Measurements from ENCODE around the gene LAMA5. TPM values are rescaled to one million over a fixed set of nuclear protein-coding genes. Genes with fewer than 3 reads are reported as not detected.

LAMA5 gene
- total RNA-seq, 1 experiment from 2014 or later = 321 TPM

GRCh38 chr20:62410746-62411478, 43.8 kb upstream of the LAMA5 start:
- peak overlapping the region; percentile 30; the same call in 1 of the 2 replicates for H3K27ac ChIP-seq (ENCODE audit: low read depth, low read length)
- H3K9ac ChIP-seq (ENCODE audit: low read length) = no peak overlapping the region
- RAD21 ChIA-PET (ENCODE audit: low non-redundant PET in 1 of 2, low total read pairs in 2 of 2, uncharacterized antibody in 2 of 2, unreplicated experiment in 2 of 2) = interaction anchor here (1.2 to 1.8 kb wide), 3 partner anchors 16 to 206 kb away, joined by 3 to 6 read pairs (median 5); partner anchors contain the start of gene RBBP8NL (in 1 of the 2)
- intact Hi-C loops (cut with micrococcal nuclease) = loop anchor here (1.0 to 2.0 kb wide), 2 partner anchors 86 to 206 kb away; no protein-coding TSS in a partner anchor
- no TSS peak for BruUV-seq (replicated peaks)
- peaks cover 8% of the 10 kb centered on the region for H3K79me2 ChIP-seq (ENCODE audit: insufficient read depth, low read length)
- H3K36me3 ChIP-seq (ENCODE audit: control insufficient read depth in 1 of 2, insufficient read depth in 2 of 2, low read length in 2 of 2) = no peaks in the 10 kb centered on the region
- H3K4me2 ChIP-seq (ENCODE audit: low read length) = peak overlapping the region; percentile 79
- no peaks in the 10 kb centered on the region for H4K20me1 ChIP-seq (ENCODE audit: insufficient read depth)
- H3K4me3 ChIP-seq (replicated peaks in 1 of 2; ENCODE audit: low read depth in 1 of 2, low read length in 2 of 2) = no peak overlapping the region
- H3K9me3 ChIP-seq (ENCODE audit: control insufficient read depth in 1 of 2, insufficient read depth in 1 of 2, low read depth in 1 of 2, low read length in 2 of 2) = no peaks in the 10 kb centered on the region
- POLR2A ChIA-PET = no interaction called here
- DNase-seq (ENCODE audit: low read depth, low spot score) = no peak
- H3K4me1 ChIP-seq (ENCODE audit: control insufficient read depth in 1 of 2, insufficient read depth in 2 of 2, low read length in 2 of 2) = peaks cover 24 to 33% of the 10 kb centered on the region in 2 experiments
- no peaks in the 10 kb centered on the region for H3K27me3 ChIP-seq (ENCODE audit: insufficient read depth, low read length)
- no peak overlapping the region for H2AFZ ChIP-seq (ENCODE audit: low read depth, low read length, poor library complexity, severe bottlenecking)
- CTCF ChIA-PET = interaction anchor here (0.9 to 2.7 kb wide), 14 partner anchors 10 to 381 kb away, joined by 3 to 20 read pairs (median 3); partner anchors contain the start of genes ADRM1 and RPS21
- no peak for TF ChIP-seq SP1 (IDR thresholded peaks at IDR 0.05; ENCODE audit: low read depth)
- TF ChIP-seq POLR2A (IDR thresholded peaks at IDR 0.05; ENCODE audit: borderline replicate concordance, extremely low read depth, insufficient read depth, insufficient read length) = no peak
- no peak for TF ChIP-seq CBX3 (IDR thresholded peaks at IDR 0.05; ENCODE audit: low read depth)
- no peak for TF ChIP-seq ATF3 (IDR thresholded peaks at IDR 0.05)
- TF ChIP-seq JUND (IDR thresholded peaks at IDR 0.05) = no peak
- TF ChIP-seq TCF7L2 (IDR thresholded peaks at IDR 0.05; ENCODE audit: borderline replicate concordance, extremely low read depth, insufficient read depth, insufficient read length) = no peak
- no peak for TF ChIP-seq FOSL1 (IDR thresholded peaks at IDR 0.05; ENCODE audit: low read depth)
- TF ChIP-seq POLR2AphosphoS5 (IDR thresholded peaks at IDR 0.05; ENCODE audit: low read depth, low read length) = no peak
- ATAC-seq = no peak
- H3K9me2 ChIP-seq (ENCODE audit: insufficient read depth) = no peaks in the 10 kb centered on the region
